HFF-Myc (cell line): ENCODE measurements around the gene ELOVL1.

Experiments used
- DNase-seq: peaks from one replicate; pipeline ENCODE4 v3.0.0-alpha.2; 2011; ENCODE audit warnings: low read depth; ENCODE audit errors: extremely low read depth
- H3K4me3 ChIP-seq: replicated peaks from 2 replicates; pipeline ENCODE4 v1.5.1; 2011; ENCODE audit warnings: low read depth, mild to moderate bottlenecking, control low read depth, low read length
- CTCF ChIP-seq: IDR thresholded peaks from 2 replicates; pipeline ENCODE4 v1.5.1; 2012; ENCODE audit warnings: mild to moderate bottlenecking, low read depth, low read length, control low read depth; ENCODE audit errors: missing control alignments

The ELOVL1 gene

GRCh38 chr1:43321331-43321891 lies 46.4 kb downstream of the ELOVL1 start:
- DNase-seq = no peak
- H3K4me3 ChIP-seq = no peak overlapping the region
- TF ChIP-seq CTCF = no peak

- no peak for TF ChIP-seq CTCF
Measured at GRCh38 chr1:43319766-43320165, 48.0 kb downstream of the ELOVL1 start.

GRCh38 chr1:43319288-43319687 lies 48.5 kb downstream of the ELOVL1 start:
- DNase-seq = no peak
- TF ChIP-seq CTCF = no peak
- H3K4me3 ChIP-seq = no peak overlapping the region

More at GRCh38 chr1:43319766-43320165, 48.0 kb downstream of the ELOVL1 start:
- no peak for DNase-seq
- no peak overlapping the region for H3K4me3 ChIP-seq

- TF ChIP-seq CTCF = no peak
- DNase-seq = no peak
- H3K4me3 ChIP-seq = no peak overlapping the region
Measured at GRCh38 chr1:43318831-43319230, 49.0 kb downstream of the ELOVL1 start.

- no peak for DNase-seq
- no peak overlapping the region for H3K4me3 ChIP-seq
- no peak for TF ChIP-seq CTCF
Measured at GRCh38 chr1:43317817-43318471, 49.9 kb downstream of the ELOVL1 start.

GRCh38 chr1:43316738-43317520 lies 50.9 kb downstream of the ELOVL1 start:
- no peak overlapping the region for H3K4me3 ChIP-seq
- no peak for TF ChIP-seq CTCF
- DNase-seq = no peak
